ENCODE results near the gene DDO.
"Not testable (repeated sequence)": the region's sequence is repeated elsewhere in the genome, so short reads cannot be mapped to it uniquely, and the experiment has no call there.

DDO gene

GRCh38 chr6:110366975-110367374 lies 48.4 kb downstream of the DDO start:
- DNase-seq (ENCODE audit: low read depth): no peak

GRCh38 chr6:110366256-110366655 lies 49.1 kb downstream of the DDO start:
- DNase-seq (ENCODE audit: low read depth): no peak

GRCh38 chr6:110364364-110365105 lies 50.8 kb downstream of the DDO start:
- no peak for DNase-seq (ENCODE audit: low read depth)

- DNase-seq (ENCODE audit: low read depth): no peak
Measured at GRCh38 chr6:110363748-110364147, 51.6 kb downstream of the DDO start.

- no peak for DNase-seq (ENCODE audit: low read depth)
Measured at GRCh38 chr6:110360676-110361075, 54.7 kb downstream of the DDO start.

GRCh38 chr6:110359556-110359955 lies 55.8 kb downstream of the DDO start:
- no peak for DNase-seq (ENCODE audit: low read depth)

GRCh38 chr6:110358553-110359160 lies 56.7 kb downstream of the DDO start:
- DNase-seq (ENCODE audit: low read depth): no peak

- no peak for DNase-seq (ENCODE audit: low read depth)
Measured at GRCh38 chr6:110357664-110358552, 57.5 kb downstream of the DDO start, which contains the start of gene METTL24. Gene METTL24, minus strand, starts transcription at chr6:110358349. Its CDS starts 77 bp downstream, at chr6:110358272.

- DNase-seq (ENCODE audit: low read depth): no peak
Measured at GRCh38 chr6:110357298-110357663, 58.1 kb downstream of the DDO start.

GRCh38 chr6:110356778-110357177 lies 58.6 kb downstream of the DDO start:
- no peak for DNase-seq (ENCODE audit: low read depth)

- no peak for DNase-seq (ENCODE audit: low read depth)
Measured at GRCh38 chr6:110355727-110356126, 59.6 kb downstream of the DDO start.

GRCh38 chr6:110355022-110355421 lies 60.4 kb downstream of the DDO start:
- no peak for DNase-seq (ENCODE audit: low read depth)

GRCh38 chr6:110354153-110354552 lies 61.2 kb downstream of the DDO start:
- no peak for DNase-seq (ENCODE audit: low read depth)

GRCh38 chr6:110353457-110354001 lies 61.8 kb downstream of the DDO start:
- no peak for DNase-seq (ENCODE audit: low read depth)

GRCh38 chr6:110352563-110353262 lies 62.7 kb downstream of the DDO start:
- no peak for DNase-seq (ENCODE audit: low read depth)

GRCh38 chr6:110351986-110352385 lies 63.4 kb downstream of the DDO start:
- DNase-seq (ENCODE audit: low read depth): no peak

- DNase-seq (ENCODE audit: low read depth): no peak
Measured at GRCh38 chr6:110351546-110351945, 63.8 kb downstream of the DDO start.

GRCh38 chr6:110350593-110350992 lies 64.8 kb downstream of the DDO start:
- not testable (repeated sequence) for DNase-seq (ENCODE audit: low read depth)

- DNase-seq (ENCODE audit: low read depth): no peak
Measured at GRCh38 chr6:110348961-110349690, 66.2 kb downstream of the DDO start.

GRCh38 chr6:110345025-110345424 lies 70.3 kb downstream of the DDO start:
- no peak for DNase-seq (ENCODE audit: low read depth)

GRCh38 chr6:110342759-110343158 lies 72.6 kb downstream of the DDO start:
- no peak for DNase-seq (ENCODE audit: low read depth)
